Esophagus muscularis mucosa (tissue), 4 donors: ENCODE results near the gene MDGA2. TPM values are rescaled to one million over a fixed set of nuclear protein-coding genes. Genes with fewer than 3 reads are reported as not detected.

ENCODE experiments used
- DNase-seq: peaks from one replicate; pipeline ENCODE4 v3.0.0-alpha.2; 2017; ENCODE audit errors: extremely low spot score
- H3K27ac ChIP-seq, 4 donors: fragments of 200-600 bp; sonication (generic); replicated peaks in 1 of 4; 1 replicate in 3 of 4; 2 replicates in 1 of 4; pipeline ENCODE4 v1.5.1; 2016 to 2019; ENCODE audit warnings: mild to moderate bottlenecking in 1 of 4
- H3K27me3 ChIP-seq, 4 donors: fragments of 200-600 bp; sonication (generic); one replicate each; pipeline versions ENCODE4 v1.5.1 to v1.6.0; 2016 to 2019
- H3K36me3 ChIP-seq, 4 donors: fragments of 200-600 bp; sonication (generic); one replicate each; pipeline ENCODE4 v1.5.1; 2016 to 2019
- H3K4me1 ChIP-seq, 4 donors: fragments of 200-600 bp; sonication (generic); one replicate each; pipeline ENCODE4 v1.5.1; 2016 to 2019
- H3K4me3 ChIP-seq, 4 donors: fragments of 200-600 bp; sonication (generic); 1 replicate in 2 of 4; 2 replicates in 2 of 4; pipeline ENCODE4 v1.5.1; 2016 to 2019; ENCODE audit warnings: mild to moderate bottlenecking in 4 of 4, moderate library complexity in 1 of 4
- H3K9me3 ChIP-seq, 4 donors: fragments of 200-600 bp; sonication (generic); 1 replicate in 3 of 4; 2 replicates in 1 of 4; pipeline ENCODE4 v1.5.1; 2016 to 2019
- CTCF ChIP-seq, 3 experiments: fragments of 200-600 bp in 2 of 3; fragments of 450-650 bp in 1 of 3; sonication (generic) in 2 of 3; IDR thresholded peaks; one replicate each; pipeline ENCODE4 v1.5.1; 2017 to 2019; ENCODE audit warnings: antibody characterized with exemption in 3 of 3, mild to moderate bottlenecking in 2 of 3, moderate library complexity in 1 of 3
- EP300 ChIP-seq: sonication (generic); formaldehyde crosslinking; IDR thresholded peaks from one replicate; pipeline ENCODE4 v1.6.1; 2017; ENCODE audit warnings: antibody characterized with exemption
- POLR2A ChIP-seq: fragments of 450-650 bp; IDR thresholded peaks from one replicate; pipeline ENCODE4 v1.6.1; 2017; ENCODE audit warnings: antibody characterized with exemption, moderate library complexity, mild to moderate bottlenecking, low read depth
- POLR2AphosphoS5 ChIP-seq, 2 donors: sonication (generic); formaldehyde crosslinking; IDR thresholded peaks; one replicate each; pipeline ENCODE4 v1.6.1; 2017; ENCODE audit warnings: antibody characterized with exemption in 2 of 2
- WGBS: methylation state at CpG from one replicate; pipeline ENCODE4 v1.1.5; 2018; 5-methylcytosine and 5-hydroxymethylcytosine counted together
- intact Hi-C: fragments of 100-400 bp; cut with DNase I; formaldehyde crosslinking; loops from one replicate; pipeline ENCODE4 v1.15.1; 2023
- total RNA-seq, 4 donors: library from RNA; depleted of rRNA; stranded (reverse); fragments of >200 nt; gene quantifications; one replicate each; pipeline versions ENCODE4 v1.1.0 to v1.2.1, GENCODE V29; 2016

MDGA2 gene
- total RNA-seq, 4 donors from 2014 or later, result under 0.01 TPM; not detected in 3

- no peak for TF ChIP-seq POLR2A
- no peak for TF ChIP-seq POLR2AphosphoS5 (IDR thresholded peaks at IDR 0.05)
- TF ChIP-seq CTCF (IDR thresholded peaks at IDR 0.05), result no peak
- TF ChIP-seq EP300, result no peak
- H3K4me1 ChIP-seq, result peaks cover 12 to 30% (median 28%) of the 10 kb centered on the region in 4 donors
- no peaks in the 10 kb centered on the region for H3K36me3 ChIP-seq
- peak overlapping the region; percentile 33 to 51 (median 44) for H3K4me3 ChIP-seq
- no peaks in the 10 kb centered on the region for H3K9me3 ChIP-seq
- H3K27me3 ChIP-seq, result peaks cover 0 to 49% (median 11%) of the 10 kb centered on the region in 4 donors
- no peak overlapping the region for H3K27ac ChIP-seq
- intact Hi-C loops, result no loop called here
- no peak for DNase-seq
- WGBS, result 3% methylated on average over 10 of the region's 15 CpGs
Observed at GRCh38 chr14:47676315-47676617, 861 bp upstream of the MDGA2 start.

GRCh38 chr14:47674543-47675465 lies 601 bp downstream of the MDGA2 start:
- WGBS, result 2% methylated on average over 24 of the region's 81 CpGs
- no peak for DNase-seq

DNA sequence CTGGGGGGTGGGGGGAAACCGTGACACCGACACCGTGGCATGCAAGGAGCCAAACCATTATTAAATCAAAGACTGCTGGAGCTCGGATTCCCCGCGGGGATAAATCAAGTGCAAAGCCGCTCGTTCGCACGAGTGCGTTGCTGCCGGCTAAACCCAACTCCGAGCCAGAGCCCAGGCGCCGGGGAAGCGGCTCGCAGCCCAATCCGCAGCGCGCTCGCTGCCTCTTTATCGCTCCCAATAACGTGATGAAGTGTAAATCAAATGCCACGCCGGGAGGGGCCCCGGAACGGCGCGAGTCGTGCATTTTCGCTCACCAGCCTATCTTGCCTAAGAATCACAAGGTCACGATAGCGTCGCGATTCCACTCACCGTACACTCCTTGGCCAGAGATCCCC lies 1.3 kb downstream of the MDGA2 start:
- DNase-seq, result no peak
- intact Hi-C loops, result no loop called here
- peaks cover 12 to 30% (median 28%) of the 10 kb centered on the region in 4 donors for H3K4me1 ChIP-seq
- TF ChIP-seq POLR2AphosphoS5 (IDR thresholded peaks at IDR 0.05) (no peak), EP300 (no peak), CTCF (IDR thresholded peaks at IDR 0.05) (no peak), POLR2A (no peak)
- H3K4me3 ChIP-seq, result peak overlapping the region; percentile 33 to 51 (median 44)
- peaks cover 0 to 49% (median 11%) of the 10 kb centered on the region in 4 donors for H3K27me3 ChIP-seq
- H3K27ac ChIP-seq, result no peak overlapping the region
- under 1% methylated on average over 17 of the region's 36 CpGs for WGBS
- no peaks in the 10 kb centered on the region for H3K36me3 ChIP-seq
- H3K9me3 ChIP-seq, result no peaks in the 10 kb centered on the region

More at GRCh38 chr14:47674543-47675465, 601 bp downstream of the MDGA2 start:
- Histone ChIP-seq H3K27ac (no peak overlapping the region), H3K4me1 (peaks cover 12 to 30% (median 28%) of the 10 kb centered on the region in 4 donors), H3K9me3 (no peaks in the 10 kb centered on the region), H3K36me3 (no peaks in the 10 kb centered on the region), H3K27me3 (peaks cover 0 to 49% (median 11%) of the 10 kb centered on the region in 4 donors), H3K4me3 (peak overlapping the region; percentile 33 to 51 (median 44))
- TF ChIP-seq POLR2AphosphoS5 (IDR thresholded peaks at IDR 0.05) (no peak), POLR2A (no peak), EP300 (no peak), CTCF (IDR thresholded peaks at IDR 0.05) (no peak)
- intact Hi-C loops, result no loop called here

DNA sequence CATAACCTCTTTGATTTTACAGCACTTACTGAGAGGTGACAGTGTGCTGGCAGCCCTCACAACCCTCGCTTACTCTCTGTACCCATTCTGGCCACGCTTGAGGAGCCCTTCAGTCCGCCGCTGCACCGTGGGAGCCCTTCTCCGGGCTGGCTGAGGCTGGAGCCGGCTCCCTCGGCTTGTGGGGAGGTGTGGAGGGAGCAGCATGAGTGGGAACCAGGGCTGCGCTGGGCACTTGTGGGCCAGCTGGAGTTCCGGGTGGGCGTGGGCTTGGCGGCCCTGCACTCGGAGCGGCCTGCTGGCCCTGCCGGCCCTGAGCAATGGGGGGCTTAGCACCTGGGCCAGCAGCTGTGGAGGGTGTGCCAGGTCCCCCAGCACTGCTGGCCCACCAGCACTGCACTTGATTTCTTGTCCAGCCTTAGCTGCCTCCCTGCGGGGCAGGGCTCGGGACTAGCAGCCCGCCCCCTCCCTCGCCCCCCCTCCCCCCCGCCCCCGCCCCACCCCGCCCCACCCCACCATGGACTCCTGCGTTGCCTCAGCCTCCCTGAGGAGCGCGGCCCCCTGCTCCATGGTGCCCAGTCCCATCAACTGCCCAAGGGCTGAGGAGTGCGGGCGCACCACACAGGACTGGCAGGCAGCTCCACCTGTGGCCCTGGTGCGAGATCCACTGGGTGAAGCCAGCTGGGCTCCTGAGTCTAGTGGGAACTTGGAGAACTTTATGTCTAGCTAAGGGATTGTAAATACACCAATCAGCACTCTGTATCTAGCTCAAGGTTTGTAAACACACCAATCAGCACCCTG lies 9.9 kb downstream of the MDGA2 start:
- H3K4me1 ChIP-seq, result no peaks in the 10 kb centered on the region
- WGBS, result 93% methylated on average over 14 of the region's 28 CpGs
- H3K9me3 ChIP-seq, result no peaks in the 10 kb centered on the region
- H3K27me3 ChIP-seq, result peaks cover 0 to 14% (median 0%) of the 10 kb centered on the region in 4 donors
- H3K4me3 ChIP-seq, result no peak overlapping the region
- no peaks in the 10 kb centered on the region for H3K36me3 ChIP-seq
- TF ChIP-seq POLR2AphosphoS5 (IDR thresholded peaks at IDR 0.05) (no peak), CTCF (IDR thresholded peaks at IDR 0.05) (no peak), POLR2A (no peak), EP300 (no peak)
- no peak for DNase-seq
- no peak overlapping the region for H3K27ac ChIP-seq
- intact Hi-C loops, result no loop called here
